NT2/D1 (cell line): ENCODE results near the gene NENF.
"Not testable (repeated sequence)": the region's sequence is repeated elsewhere in the genome, so short reads cannot be mapped to it uniquely, and the experiment has no call there.

Experiments used
- DNase-seq: peaks from one replicate; pipeline ENCODE4 v3.0.0-alpha.2; 2011; ENCODE audit warnings: low read depth, low spot score
- H3K27me3 ChIP-seq: 2 replicates; pipeline ENCODE4 v1.6.0; 2011; ENCODE audit warnings: mild to moderate bottlenecking; ENCODE audit not compliant: insufficient read length, insufficient read depth
- H3K36me3 ChIP-seq: 2 replicates; pipeline ENCODE4 v1.6.1; 2011; ENCODE audit warnings: mild to moderate bottlenecking, low read length, mixed read lengths; ENCODE audit not compliant: insufficient read depth, insufficient read length
- H3K4me1 ChIP-seq: 2 replicates; pipeline ENCODE4 v1.5.1; 2011; ENCODE audit not compliant: insufficient read depth, insufficient read length
- H3K4me3 ChIP-seq: 2 replicates; pipeline ENCODE4 v1.5.1; 2011; ENCODE audit warnings: low read depth; ENCODE audit not compliant: insufficient read length
- H3K9ac ChIP-seq: 2 replicates; pipeline ENCODE4 v1.6.0; 2011; ENCODE audit warnings: low read depth; ENCODE audit not compliant: insufficient read length
- H3K9me3 ChIP-seq: 2 replicates; pipeline ENCODE4 v1.5.1; 2011; ENCODE audit warnings: mild to moderate bottlenecking, low read length; ENCODE audit not compliant: insufficient read depth
- SUZ12 ChIP-seq: IDR thresholded peaks from 2 replicates; pipeline ENCODE4 v1.6.1; 2011; ENCODE audit not compliant: insufficient read length, insufficient read depth; ENCODE audit errors: extremely low read depth
- YY1 ChIP-seq: IDR thresholded peaks from 2 replicates; pipeline ENCODE4 v1.6.1; 2011; ENCODE audit not compliant: insufficient read length, insufficient read depth
- ZNF274 ChIP-seq: IDR thresholded peaks from 2 replicates; pipeline ENCODE4 v1.6.1; 2011; ENCODE audit warnings: mild to moderate bottlenecking, low read depth, low read length

Gene NENF

GRCh38 chr1:212473729-212474128, 41.0 kb downstream of the NENF start:
- Histone ChIP-seq H3K36me3 (no peaks in the 10 kb centered on the region), H3K9me3 (no peaks in the 10 kb centered on the region), H3K4me3 (no peak overlapping the region), H3K9ac (no peak overlapping the region), H3K4me1 (peaks cover 2% of the 10 kb centered on the region), H3K27me3 (no peaks in the 10 kb centered on the region)
- TF ChIP-seq YY1 (no peak), ZNF274 (no peak), SUZ12 (no peak)
- no peak for DNase-seq

GRCh38 chr1:212475151-212475550, 42.4 kb downstream of the NENF start:
- H3K4me1 ChIP-seq, result peaks cover 2% of the 10 kb centered on the region
- no peak overlapping the region for H3K9ac ChIP-seq
- no peak for TF ChIP-seq ZNF274
- H3K27me3 ChIP-seq, result no peaks in the 10 kb centered on the region
- no peaks in the 10 kb centered on the region for H3K9me3 ChIP-seq
- no peaks in the 10 kb centered on the region for H3K36me3 ChIP-seq
- no peak for DNase-seq
- no peak overlapping the region for H3K4me3 ChIP-seq

GRCh38 chr1:212475831-212476230, 43.1 kb downstream of the NENF start:
- not testable (repeated sequence) for H3K9me3 ChIP-seq, H3K9ac ChIP-seq, H3K4me3 ChIP-seq, DNase-seq, H3K36me3 ChIP-seq, H3K27me3 ChIP-seq, H3K4me1 ChIP-seq

- H3K4me3 ChIP-seq, result no peak overlapping the region
- no peaks in the 10 kb centered on the region for H3K27me3 ChIP-seq
- H3K4me1 ChIP-seq, result no peaks in the 10 kb centered on the region
- H3K36me3 ChIP-seq, result no peaks in the 10 kb centered on the region
- no peaks in the 10 kb centered on the region for H3K9me3 ChIP-seq
- DNase-seq, result peak; percentile 96
- TF ChIP-seq YY1 (no peak), ZNF274 (no peak), SUZ12 (no peak)
- no peak overlapping the region for H3K9ac ChIP-seq
Observed at GRCh38 chr1:212477014-212477679, 44.4 kb downstream of the NENF start.

GRCh38 chr1:212477680-212478466, 45.2 kb downstream of the NENF start:
- no peaks in the 10 kb centered on the region for H3K27me3 ChIP-seq
- DNase-seq, result no peak
- no peak overlapping the region for H3K4me3 ChIP-seq
- H3K36me3 ChIP-seq, result no peaks in the 10 kb centered on the region
- H3K9me3 ChIP-seq, result no peaks in the 10 kb centered on the region
- no peak for TF ChIP-seq SUZ12
- TF ChIP-seq YY1, result no peak
- TF ChIP-seq ZNF274, result no peak
- no peaks in the 10 kb centered on the region for H3K4me1 ChIP-seq
- no peak overlapping the region for H3K9ac ChIP-seq

- no peak overlapping the region for H3K9ac ChIP-seq
- no peak for DNase-seq
- no peak for TF ChIP-seq SUZ12
- TF ChIP-seq ZNF274, result no peak
- TF ChIP-seq YY1, result no peak
- no peaks in the 10 kb centered on the region for H3K27me3 ChIP-seq
- H3K4me1 ChIP-seq, result no peaks in the 10 kb centered on the region
- no peak overlapping the region for H3K4me3 ChIP-seq
- no peaks in the 10 kb centered on the region for H3K36me3 ChIP-seq
- H3K9me3 ChIP-seq, result no peaks in the 10 kb centered on the region
Observed at GRCh38 chr1:212478467-212479025, 45.8 kb downstream of the NENF start.

- Histone ChIP-seq H3K9me3 (no peaks in the 10 kb centered on the region), H3K4me1 (no peaks in the 10 kb centered on the region), H3K9ac (no peak overlapping the region), H3K27me3 (no peaks in the 10 kb centered on the region), H3K4me3 (no peak overlapping the region), H3K36me3 (no peaks in the 10 kb centered on the region)
- DNase-seq, result no peak
- TF ChIP-seq ZNF274, result no peak
- no peak for TF ChIP-seq SUZ12
- no peak for TF ChIP-seq YY1
Observed at GRCh38 chr1:212479188-212479587, 46.5 kb downstream of the NENF start.

GRCh38 chr1:212480711-212481437, 48.2 kb downstream of the NENF start:
- DNase-seq, H3K4me3 ChIP-seq, H3K4me1 ChIP-seq: not testable (repeated sequence)

More at GRCh38 chr1:212480711-212481437, 48.2 kb downstream of the NENF start:
- not testable (repeated sequence) for H3K9ac ChIP-seq, H3K27me3 ChIP-seq, H3K36me3 ChIP-seq, H3K9me3 ChIP-seq
